Chondrocyte (in vitro differentiated cells): ENCODE results near the gene CCL13. TPM values are rescaled to one million over a fixed set of nuclear protein-coding genes. Genes with fewer than 3 reads are reported as not detected.

Experiments used
- DNase-seq: peaks from one replicate; pipeline ENCODE4 v3.0.0; 2021; ENCODE audit warnings: mixed read lengths, low spot score
- H3K27ac Mint-ChIP-seq: one replicate; pipeline ENCODE4 v1.8.0; 2021; ENCODE audit warnings: mild to moderate bottlenecking, moderate library complexity, mixed read lengths; ENCODE audit not compliant: unreplicated experiment
- H3K27me3 Mint-ChIP-seq: 2 replicates; pipeline ENCODE4 v1.8.0; 2021; ENCODE audit warnings: low read depth, mixed read lengths
- H3K36me3 Mint-ChIP-seq: 2 replicates; pipeline ENCODE4 v1.8.0; 2021; ENCODE audit warnings: low read depth, mixed read lengths
- H3K4me1 Mint-ChIP-seq: 2 replicates; pipeline ENCODE4 v1.8.0; 2021; ENCODE audit warnings: low read depth, mild to moderate bottlenecking, mixed read lengths
- H3K4me3 Mint-ChIP-seq: one replicate; pipeline ENCODE4 v1.8.0; 2021; ENCODE audit warnings: mild to moderate bottlenecking, moderate library complexity, mixed read lengths; ENCODE audit not compliant: unreplicated experiment
- H3K9me3 Mint-ChIP-seq: 2 replicates; pipeline ENCODE4 v1.8.0; 2021; ENCODE audit warnings: low read depth, mixed read lengths
- CTCF ChIP-seq: fragments of 200-600 bp; sonication (generic); IDR thresholded peaks from 2 replicates; pipeline ENCODE4 v1.5.0; 2021; ENCODE audit warnings: antibody characterized with exemption, mild to moderate bottlenecking, moderate library complexity
- total RNA-seq: library from RNA; stranded (reverse); gene quantifications from 3 replicates; pipeline ENCODE4 v1.2.1, GENCODE V29; 2021

CCL13 gene
- total RNA-seq, 1 donor from 2014 or later, result not detected

DNA sequence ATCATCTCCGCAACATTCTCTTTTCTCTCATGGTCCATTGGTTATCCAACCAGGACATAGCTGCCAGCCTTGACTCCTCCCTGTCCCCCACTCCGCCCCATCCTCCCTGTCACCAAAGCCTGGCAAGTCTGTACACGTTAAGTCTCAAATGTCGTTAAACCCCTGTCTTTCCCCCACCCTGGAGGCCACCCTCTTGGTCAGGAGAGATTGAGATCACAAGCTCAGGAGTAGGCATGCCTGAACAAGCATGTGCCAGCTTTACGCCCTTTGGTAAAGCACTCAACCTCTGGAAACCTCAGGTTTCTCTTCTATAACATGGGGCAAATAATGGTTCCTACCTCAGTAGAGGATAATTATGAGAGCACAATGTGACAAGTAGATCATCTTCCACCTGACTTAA lies 44.9 kb downstream of the CCL13 start:
- H3K4me1 Mint-ChIP-seq, result no peaks in the 10 kb centered on the region
- no peaks in the 10 kb centered on the region for H3K36me3 Mint-ChIP-seq

DNA sequence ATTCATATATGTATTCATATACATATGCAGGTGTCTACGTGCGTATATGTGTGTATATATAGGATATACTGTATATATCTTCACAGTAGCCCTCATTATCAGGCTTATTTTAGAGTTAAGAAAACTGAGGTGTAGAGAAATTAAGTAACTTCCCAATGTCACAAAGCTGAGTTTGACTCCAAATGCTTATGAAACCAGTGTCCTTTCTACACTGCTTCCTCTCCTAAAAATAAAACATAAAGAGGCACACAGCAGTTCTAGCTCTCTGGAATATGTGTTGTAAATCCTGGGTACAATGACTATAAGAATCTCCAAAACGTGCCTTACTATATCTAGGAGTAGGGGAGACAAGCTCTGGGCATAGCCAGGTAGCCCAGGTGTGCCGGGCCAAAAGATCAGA lies 46.7 kb downstream of the CCL13 start:
- H3K36me3 Mint-ChIP-seq, result no peaks in the 10 kb centered on the region
- no peak overlapping the region for H3K4me3 Mint-ChIP-seq
- H3K27ac Mint-ChIP-seq, result no peak overlapping the region
- no peaks in the 10 kb centered on the region for H3K9me3 Mint-ChIP-seq
- TF ChIP-seq CTCF, result no peak
- no peak for DNase-seq
- no peaks in the 10 kb centered on the region for H3K4me1 Mint-ChIP-seq
- H3K27me3 Mint-ChIP-seq, result peaks cover 15% of the 10 kb centered on the region

More for the DNA sequence above, 44.9 kb downstream of the CCL13 start:
- no peak for DNase-seq
- Mint-ChIP-seq H3K27ac (no peak overlapping the region), H3K27me3 (peaks cover 23% of the 10 kb centered on the region), H3K9me3 (no peaks in the 10 kb centered on the region), H3K4me3 (no peak overlapping the region)
- TF ChIP-seq CTCF, result no peak

- H3K4me3 Mint-ChIP-seq, result no peak overlapping the region
- H3K4me1 Mint-ChIP-seq, result no peaks in the 10 kb centered on the region
- no peaks in the 10 kb centered on the region for H3K9me3 Mint-ChIP-seq
- H3K27ac Mint-ChIP-seq, result no peak overlapping the region
- TF ChIP-seq CTCF, result no peak
- no peak for DNase-seq
- no peaks in the 10 kb centered on the region for H3K36me3 Mint-ChIP-seq
- peaks cover 25% of the 10 kb centered on the region for H3K27me3 Mint-ChIP-seq
Observed at GRCh38 chr17:34406226-34406625, 49.9 kb downstream of the CCL13 start.

Other genes starting within 250 kb of the CCL13 start
- 15.4 to 42.1 TPM (median 36.6 TPM) in 3 replicates for gene CCL2, start 101.2 kb upstream of the CCL13 start, total RNA-seq
- not detected in 3 replicates for gene CCL7, start 86.3 kb upstream of the CCL13 start, total RNA-seq
- not detected in 3 replicates for gene CCL11, start 70.7 kb upstream of the CCL13 start, total RNA-seq
- not detected in 3 replicates for gene CCL8, start 37.0 kb upstream of the CCL13 start, total RNA-seq
- not detected in 3 replicates for gene CCL1, start 6.8 kb downstream of the CCL13 start, total RNA-seq
- 0.19 to 0.36 TPM (median 0.20 TPM) in 3 replicates for gene TMEM132E, start 223.1 kb downstream of the CCL13 start, total RNA-seq